Germinal center (tissue), 1 donor: ENCODE results near the gene FPR3.
A peak's percentile ranks its signal among the peaks of the same experiment; 100 is the strongest.
"Not testable (repeated sequence)": the region's sequence is repeated elsewhere in the genome, so short reads cannot be mapped to it uniquely, and the experiment has no call there.

ENCODE experiments used
- DNase-seq: peaks from one replicate; pipeline ENCODE4 v3.0.0; 2012; ENCODE audit warnings: mixed read lengths, low spot score

The FPR3 gene, protein sequence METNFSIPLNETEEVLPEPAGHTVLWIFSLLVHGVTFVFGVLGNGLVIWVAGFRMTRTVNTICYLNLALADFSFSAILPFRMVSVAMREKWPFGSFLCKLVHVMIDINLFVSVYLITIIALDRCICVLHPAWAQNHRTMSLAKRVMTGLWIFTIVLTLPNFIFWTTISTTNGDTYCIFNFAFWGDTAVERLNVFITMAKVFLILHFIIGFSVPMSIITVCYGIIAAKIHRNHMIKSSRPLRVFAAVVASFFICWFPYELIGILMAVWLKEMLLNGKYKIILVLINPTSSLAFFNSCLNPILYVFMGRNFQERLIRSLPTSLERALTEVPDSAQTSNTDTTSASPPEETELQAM

DNA sequence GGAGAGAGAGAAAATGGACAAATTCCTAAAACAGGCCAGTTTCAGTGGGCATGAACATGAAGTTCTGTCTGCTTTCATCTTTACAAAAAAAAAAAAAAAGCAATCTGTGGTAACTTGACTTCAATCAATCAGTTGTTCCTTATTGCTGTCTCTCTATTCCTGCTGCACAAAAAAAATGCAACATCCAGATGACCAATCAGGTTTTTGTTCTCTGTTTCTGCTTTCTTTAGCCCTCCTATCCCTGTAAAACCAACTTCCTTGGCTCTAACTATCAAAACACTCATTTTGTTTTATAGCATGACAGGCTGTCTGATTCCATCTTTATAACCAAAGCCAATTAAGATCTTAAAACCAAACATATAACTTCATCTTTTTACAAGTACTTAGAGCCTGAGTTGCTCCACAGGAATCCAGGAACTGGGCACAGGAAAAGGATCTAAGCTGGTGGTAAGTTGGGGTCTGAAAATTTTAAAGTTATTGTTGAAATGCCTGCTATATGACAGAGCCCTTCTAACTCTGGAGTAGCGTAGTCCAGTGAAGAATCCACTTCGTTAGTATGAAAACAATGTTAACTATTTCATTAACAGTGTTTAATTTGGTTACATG lies at the start of gene FPR3:
TSS of gene FPR3 (plus strand) at position 273 of the 606 bp plus-strand sequence. CDS start 28,592 bp downstream, outside the sequence.
- no peak for DNase-seq

DNA sequence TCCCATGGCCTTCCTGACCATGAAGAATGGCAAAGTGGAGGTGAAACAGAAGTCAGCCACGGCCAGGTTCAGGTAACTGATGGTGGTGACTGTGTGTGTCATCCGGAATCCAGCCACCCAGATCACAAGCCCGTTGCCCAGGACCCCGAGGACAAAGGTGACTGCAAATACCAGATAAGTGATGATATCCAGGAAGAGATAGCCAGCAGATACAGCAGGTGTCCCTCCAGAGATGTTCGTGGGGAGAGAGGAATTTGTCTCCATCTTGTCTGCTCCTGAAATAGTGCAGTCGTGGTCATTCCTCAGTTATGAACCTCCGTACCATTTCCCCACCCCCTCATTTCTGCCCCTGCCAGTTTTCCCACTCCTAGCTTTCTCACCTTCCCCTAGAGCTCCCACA lies 48.2 kb upstream of the FPR3 start:
- DNase-seq = no peak

DNA sequence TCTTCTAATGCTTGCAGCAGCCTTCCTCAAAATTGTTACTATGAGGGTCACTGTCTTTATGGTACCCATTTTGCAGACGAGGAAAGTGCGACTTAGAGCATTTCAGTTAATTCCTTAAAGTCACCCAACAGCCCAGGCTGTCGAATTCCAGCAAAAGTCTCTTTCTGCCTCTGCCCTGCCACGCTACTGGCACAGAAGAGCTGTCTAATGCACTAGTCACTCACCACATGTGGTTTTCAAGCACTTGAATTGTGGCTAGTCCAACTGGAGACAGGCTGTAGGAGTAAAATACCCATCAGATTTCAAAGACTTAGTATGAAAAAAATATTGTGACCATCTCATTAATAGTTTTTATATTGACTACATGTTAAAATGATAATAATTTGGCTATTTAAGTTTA lies 45.0 kb upstream of the FPR3 start:
- DNase-seq = no peak

DNA sequence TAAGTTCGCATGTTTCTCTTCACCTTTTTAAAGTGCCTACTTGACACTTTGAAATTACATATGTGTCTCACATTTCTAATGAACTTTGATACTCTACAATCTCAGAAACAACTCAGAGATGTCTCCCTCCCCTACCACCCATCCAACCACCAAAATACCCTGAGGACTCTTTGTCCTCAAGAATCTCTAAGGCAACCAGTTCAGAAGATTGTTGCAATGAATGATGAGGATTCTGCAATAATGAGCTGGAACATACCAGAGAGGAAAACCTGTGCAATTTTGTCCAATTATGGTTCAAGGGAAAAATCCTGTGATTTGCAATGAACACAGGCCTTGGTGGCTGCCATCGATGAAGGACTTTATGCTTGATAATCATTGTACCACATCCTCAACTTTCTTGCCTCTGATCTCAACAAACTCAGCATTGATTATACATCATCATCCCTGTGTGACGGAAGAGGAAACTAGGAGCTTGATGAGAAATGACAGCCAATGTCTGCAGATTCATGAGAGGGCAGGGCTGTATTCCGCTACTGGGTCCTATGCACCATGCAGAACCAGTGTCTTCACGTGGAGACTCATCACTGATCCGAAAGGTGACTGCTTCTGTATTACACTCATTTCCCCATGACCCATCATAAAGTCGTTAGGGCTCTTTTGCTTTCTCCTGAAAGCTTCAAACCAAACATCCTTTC lies 44.4 kb upstream of the FPR3 start:
- DNase-seq = no peak

DNA sequence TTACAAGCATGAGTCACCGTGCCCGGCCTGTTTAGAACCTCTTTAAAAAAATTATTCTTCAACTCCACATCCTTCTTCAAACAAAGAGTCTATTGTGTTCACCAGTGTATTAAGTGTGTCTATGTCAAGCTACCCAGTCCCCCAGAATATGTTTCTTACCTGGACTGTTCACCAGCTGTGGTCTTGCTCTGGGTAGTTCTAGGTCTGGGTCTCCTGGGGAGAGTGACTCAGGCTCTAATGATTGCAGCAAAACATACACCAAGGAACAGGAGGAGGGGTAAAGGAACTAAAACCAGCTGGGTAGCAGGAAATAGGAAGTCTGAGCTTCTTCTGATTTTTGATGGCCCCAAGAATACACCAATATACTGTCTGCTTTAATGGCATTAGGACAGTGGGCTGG lies 43.3 kb upstream of the FPR3 start, which contains the start of gene FPR1:
TSS of gene FPR1 (minus strand) at position 224 of the 400 bp plus-strand sequence. CDS start 4,884 bp downstream, outside the sequence.
- DNase-seq = peak; percentile 15

DNA sequence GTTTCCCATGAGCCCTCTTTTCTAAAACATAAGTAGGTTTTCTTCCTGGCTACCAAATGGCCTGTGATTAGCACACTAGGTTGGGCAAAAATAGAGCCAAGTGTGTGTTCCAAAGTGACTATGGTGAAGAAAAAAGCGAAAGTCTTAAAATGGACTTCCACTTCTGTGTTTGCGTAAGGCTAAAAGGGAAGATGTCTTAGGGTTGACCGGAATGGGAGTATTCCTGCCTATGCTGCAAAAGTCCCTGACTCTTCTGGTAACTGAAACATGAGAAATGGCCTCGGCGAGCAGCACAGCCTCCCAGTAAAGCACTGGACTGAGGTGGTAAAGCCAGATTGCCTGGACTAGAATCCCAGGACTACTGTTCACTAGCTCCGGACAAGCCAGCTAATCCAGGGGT lies 40.8 kb upstream of the FPR3 start:
- DNase-seq = no peak

DNA sequence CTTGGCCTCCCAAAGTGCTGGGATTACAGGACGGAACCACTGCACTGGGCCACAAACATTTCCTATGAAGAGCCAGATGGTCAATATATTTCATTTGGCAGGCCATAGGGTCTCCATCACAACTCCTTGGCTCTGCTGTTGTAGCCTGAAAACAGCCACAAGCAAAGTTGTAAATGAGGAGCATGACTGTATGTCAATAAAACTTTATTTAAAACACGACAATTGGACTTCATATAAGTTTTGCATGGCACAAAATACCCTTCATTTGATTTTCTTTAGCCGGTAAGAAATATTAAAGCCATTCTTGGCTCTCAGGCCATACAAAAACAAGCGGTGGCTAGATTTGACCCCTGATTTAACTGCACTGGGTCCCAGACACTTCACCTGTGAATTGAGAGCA lies 40.2 kb upstream of the FPR3 start:
- DNase-seq = no peak

DNA sequence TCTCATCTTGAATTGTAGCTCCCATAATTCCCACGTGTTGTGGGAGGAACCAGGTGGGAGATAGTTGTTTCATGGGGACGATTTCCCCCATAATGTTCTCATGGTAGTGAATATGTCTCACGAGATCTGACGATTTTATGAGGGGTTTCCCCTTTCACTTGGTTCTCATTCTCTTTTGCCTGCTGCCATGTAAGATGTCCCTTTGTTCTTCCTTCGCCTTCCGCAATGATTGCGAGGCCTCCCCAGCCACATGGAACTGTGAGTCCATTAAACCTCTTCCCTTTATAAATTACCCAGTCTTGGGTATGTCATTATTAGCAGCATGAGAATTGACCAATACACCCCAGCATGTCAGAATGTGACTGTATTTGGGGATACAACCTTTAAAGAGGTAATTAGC lies 39.4 kb upstream of the FPR3 start:
- no peak for DNase-seq

DNA sequence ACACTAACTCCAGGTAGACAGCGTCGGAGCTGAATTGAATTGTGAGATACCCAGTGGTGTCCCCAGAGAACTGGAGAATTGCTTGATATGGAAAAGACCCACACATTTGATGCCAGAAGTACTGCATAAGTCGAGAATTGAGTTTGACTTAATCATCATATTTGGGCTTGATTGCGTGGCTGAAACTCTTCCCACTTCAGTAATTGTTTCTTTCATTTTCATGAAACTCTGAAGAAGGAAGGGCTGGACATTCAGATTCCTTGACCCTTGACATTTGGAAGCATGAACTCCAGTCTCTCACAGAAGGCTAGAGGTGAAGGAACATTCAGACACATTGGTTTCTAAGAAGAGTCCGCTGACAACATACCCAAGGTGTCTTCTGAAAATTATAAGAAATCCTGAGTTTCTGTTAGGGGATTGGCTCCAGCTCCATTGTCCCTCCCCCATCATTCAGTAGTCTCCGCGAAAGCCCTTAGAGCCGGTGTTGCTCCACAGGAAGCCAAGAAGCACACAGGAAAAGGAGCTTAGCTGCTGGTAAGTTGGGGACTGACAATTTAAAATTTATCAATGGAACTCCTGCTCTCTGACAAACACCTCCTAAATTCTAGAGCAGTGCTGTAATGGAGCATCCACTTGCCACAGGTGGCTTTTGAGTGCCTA lies 34.1 kb upstream of the FPR3 start, which contains the start of gene FPR2:
TSS of gene FPR2 (plus strand) at position 484 of the 660 bp plus-strand sequence. CDS start 7,479 bp downstream, outside the sequence.
- DNase-seq = no peak

DNA sequence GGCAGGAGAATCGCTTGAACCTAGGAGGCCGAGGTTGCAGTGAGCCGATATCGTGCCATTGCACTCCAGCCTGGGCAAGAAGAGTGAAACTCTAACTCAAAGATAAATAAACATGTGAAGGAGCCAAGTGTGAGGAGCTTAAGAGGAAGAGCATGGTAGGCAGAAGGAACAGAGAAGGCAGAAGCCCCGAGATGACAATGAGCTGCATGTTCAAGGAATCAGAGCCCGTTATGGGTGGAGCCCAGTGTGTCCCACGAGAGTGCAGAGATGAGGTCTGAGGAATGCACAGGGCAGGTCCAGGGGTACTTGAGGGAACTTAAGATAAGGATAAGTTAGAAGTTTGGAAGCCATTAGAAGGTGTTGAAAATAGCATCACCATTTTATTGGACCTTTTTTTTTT lies 33.3 kb upstream of the FPR3 start:
- no peak for DNase-seq

DNA sequence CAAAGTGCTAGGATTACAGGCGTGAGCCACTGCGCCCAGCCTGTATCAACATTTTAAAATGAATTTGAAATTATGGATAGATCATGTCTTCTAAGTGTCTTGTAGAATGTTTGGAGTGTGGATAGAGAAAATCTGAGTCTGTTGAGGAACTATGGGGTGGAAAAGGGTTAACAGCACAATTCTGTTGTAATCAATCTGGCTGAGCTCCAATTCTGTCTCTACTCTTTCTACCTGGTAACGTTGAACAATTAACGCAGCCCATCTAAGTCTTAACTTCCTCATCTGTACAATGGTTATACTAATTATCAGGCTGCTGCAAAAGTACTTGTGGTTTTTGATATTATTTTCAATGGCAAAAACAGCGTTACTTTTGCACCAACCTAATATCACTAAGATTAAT lies 29.9 kb upstream of the FPR3 start:
- no peak for DNase-seq

DNA sequence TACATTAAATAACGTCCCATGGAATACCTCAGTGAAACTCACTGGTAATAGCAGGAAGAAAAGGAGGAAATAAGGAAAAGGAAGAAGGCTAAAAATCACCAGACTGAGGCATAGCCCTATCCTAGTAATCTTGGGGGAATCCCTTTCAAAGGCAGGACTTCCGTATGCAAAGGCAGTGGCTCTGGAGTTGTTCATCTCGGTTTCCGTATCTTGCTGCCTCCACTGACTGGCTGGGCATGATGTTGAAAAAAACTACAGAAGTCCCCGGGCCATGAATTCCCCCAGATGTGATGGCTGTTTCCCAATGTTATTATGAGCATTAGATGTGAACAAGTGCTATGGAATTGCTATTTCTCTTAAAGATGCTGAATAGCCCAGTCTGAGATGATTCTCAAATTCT lies 28.5 kb upstream of the FPR3 start:
- no peak for DNase-seq

DNA sequence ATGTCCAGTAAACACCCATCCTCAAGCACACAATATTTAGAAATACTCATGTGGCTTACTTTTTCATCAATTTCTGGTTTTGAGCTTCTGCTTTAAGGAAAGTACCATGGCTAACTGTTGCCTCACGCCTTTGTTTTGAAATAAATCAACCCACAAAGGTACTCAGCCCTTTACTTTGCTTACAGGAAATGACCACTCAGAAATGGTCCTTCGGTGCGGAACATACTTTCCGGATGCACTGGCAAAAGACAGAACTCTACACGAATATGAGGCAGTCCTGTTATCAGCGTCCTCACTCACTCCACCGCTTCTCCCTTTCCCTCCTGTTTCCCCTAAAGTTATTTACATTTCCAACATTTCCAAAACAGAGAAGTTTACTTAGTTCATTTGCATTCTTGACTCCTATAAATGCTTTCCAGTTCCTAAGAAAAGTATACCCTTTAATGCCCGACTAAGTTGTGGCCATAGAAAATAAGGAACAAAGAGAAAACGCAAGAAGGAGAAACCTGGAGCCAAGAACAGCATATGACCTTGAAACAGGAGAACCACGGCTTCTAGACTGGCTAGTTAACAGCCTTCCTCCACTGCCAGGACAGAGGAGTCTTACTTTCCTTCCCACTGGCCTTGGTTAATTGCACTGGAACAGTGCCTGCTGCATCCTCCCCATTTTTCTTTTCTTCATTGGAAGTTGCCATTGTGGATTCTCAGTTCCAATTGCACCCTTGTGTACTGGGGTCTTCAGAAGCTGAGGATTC lies 23.4 kb upstream of the FPR3 start:
- no peak for DNase-seq

DNA sequence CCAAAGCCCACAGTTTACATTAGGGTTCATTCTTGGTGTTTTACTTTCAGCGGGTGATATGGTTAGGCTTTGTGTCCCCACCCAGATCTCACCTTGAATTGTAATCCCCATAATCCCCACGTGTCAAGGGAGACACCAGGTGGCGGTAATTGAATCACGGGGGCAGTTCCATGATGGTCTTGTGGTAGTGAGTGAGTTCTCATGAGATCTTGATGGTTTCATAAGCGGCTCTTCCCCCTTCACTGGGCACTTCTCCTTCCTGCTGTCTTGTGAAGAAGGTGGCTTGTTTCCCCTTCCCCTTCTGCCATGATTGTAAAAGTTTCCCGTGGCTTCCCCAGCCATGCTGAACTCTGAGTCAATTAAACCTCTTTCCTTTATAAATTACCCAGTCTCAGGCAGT lies 22.0 kb upstream of the FPR3 start:
- no peak for DNase-seq

DNA sequence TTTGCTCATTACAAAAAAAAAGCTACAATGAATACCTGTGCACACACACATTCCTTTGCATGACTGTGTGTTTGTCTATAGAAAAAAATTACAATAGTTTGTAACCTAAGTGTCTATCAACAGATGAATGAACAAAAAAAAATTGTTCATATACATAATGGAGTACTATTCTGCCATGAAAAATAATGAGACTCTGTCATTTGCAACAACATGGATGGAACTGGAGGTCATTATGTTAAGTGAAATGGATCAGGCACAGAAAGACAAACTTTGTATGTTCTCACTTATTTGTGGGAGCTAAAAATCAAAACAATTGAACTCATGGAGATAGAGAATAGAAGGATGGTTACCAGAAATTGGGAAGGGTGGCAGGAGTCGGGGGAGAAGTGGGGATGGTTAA lies 18.4 kb upstream of the FPR3 start:
- not testable (repeated sequence) for DNase-seq

DNA sequence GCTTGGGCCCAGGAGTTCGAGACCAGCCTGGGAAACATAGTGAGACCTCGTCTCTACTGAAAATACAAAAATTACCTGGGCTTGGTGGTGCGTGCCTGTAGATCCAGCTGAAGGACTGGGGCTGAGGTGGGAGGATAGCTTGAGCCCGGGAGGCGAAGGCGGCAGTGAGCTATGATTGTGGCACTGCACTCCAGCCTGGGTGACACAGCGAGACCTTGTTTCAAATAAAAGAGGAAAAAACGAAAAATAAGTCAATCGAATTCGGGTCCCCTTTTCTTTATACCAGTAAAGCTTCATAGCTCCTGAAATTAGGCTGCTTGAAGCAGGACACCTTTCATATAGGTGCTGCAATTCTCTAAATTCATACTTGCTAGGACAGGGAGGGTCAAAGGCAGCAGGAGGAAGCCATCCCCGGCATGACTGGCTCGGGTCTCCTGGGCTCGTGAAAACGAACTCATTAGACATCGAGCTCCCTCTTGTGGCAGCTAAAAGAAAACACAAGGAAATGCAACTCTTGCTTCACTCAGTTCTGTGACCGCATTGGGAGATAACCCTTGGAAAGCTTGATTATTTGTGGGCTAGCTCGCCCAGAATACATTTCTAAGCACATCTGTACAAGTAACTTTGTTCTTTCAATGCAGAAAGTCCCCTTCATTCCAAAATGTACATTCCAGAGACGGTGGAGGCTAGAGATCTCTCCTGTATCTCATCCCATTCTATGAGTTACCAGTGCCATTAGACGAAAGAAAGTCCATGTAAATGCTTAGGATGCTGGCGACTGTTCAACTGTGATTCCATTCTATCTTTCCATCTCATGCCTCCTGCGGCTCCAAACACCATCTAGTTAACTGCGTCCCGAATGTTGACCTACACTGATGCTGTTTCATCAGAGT lies 17.1 kb upstream of the FPR3 start:
- DNase-seq = peak; percentile 38

DNA sequence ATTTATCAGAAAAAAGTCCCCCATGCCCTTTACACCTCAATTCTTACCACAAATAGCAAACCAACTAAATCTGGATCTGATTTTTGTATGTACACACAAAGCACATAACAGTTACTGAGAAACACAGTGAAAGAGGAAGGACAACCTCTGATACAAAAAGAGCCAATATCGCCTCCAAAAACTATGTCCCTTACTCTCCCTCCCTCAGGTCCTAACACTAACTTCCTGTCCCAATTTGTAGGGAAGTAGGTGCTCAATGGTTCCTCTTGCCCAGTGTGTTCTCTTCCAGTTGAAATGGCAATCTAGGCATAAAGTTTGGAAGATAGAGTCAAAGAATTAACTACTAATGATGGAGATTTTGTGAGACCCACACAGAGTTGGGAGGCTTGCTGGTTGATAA lies 15.8 kb upstream of the FPR3 start:
- no peak for DNase-seq

DNA sequence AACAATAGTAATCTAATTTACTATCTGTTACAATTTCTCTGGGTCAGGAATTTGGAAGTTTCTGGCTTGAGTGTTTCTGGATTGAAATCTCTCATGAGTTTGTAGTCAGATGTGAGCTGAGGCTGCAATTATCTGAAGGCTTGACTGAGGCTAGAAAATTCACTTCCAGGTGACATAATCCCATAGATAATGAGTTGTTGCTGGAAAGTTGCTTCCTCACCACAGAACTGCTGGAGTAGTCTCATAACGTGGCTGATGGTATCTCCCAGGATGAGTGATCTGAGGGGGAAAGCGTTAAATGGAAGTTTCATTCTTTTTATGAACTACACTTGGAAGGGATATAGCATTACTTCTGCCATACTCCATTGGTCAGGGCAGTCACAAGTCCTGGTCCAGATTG lies 15.3 kb upstream of the FPR3 start:
- DNase-seq = no peak

DNA sequence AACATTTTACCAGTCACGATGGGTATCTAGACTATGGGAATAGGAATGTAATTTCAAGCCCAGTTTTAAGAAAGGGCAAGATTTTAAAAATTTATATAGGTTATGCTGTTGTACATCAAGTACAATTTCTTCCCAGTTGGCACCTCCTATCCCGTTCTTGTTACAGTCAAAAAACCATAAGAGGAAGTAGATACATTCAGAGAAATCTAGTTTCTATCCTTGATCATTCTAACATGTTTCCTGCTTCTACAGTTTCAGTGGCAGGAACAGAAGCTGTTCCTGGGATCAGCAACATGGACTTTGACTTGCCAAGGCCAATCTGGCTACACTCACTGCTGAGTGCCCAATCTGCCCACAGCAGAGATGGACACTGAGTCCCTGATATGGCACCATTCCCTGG lies 14.7 kb upstream of the FPR3 start:
- DNase-seq = no peak

DNA sequence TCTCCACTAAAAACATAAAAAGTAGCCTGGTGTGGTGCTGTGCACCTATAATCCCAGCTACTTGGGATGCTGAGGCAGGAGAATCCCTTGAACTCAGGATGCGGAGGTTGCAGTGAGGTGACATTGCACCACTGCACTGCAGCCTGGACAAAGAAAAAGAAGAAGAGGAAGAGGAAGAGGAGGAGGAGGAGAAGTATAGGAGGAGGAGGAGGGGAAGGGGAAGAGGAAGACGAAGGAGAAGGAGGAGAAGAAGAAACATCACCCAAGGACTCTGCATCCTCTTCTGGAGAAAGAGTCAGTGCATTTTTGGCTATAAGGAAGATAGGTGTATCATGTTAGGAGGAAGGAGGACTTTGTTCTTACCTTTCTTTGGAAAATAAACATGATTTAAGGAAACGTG lies 13.0 kb upstream of the FPR3 start:
- no peak for DNase-seq

DNA sequence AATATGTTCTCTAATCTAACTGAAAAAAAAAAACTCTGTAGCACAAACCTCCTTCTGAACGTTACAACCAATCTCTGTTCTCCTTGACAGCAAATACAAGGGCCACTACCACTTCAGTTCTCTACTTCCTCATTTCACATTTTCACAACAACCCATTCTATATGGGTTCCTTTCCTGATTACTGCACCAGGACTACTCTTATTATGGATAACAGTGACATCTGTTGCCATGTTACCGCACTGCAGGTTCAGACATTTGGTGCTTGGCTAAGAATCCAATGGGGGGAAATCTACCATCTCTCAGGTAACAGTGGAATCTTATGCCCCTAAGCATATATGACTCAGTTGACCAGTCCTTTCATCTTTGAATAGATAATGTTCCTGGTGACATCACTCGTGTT lies 11.6 kb upstream of the FPR3 start:
- DNase-seq = no peak
